ENCODE measurements around the gene NTN5.
"Not testable (repeated sequence)": the region's sequence is repeated elsewhere in the genome, so short reads cannot be mapped to it uniquely, and the experiment has no call there.

DNA sequence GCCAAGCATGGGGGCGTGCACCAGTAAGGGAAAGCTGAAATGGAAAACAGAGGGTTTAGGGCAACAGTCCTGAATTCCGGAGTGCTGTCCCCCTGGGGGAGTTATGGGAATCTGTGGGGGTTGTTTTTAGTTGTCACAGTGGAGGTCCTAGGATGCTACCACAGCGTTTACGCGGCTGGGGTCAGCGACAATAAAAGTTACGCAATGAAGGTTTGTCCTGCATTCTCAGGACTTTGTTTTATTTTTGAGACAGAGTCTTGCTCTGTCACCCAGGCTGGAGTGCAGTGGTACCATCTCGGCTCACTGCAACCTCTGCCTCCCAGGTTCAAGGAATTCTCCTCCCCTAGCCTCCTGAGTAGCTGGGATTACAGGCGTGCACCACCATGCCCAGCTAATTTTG lies 20.8 kb upstream of the NTN5 start:
- not testable (repeated sequence) for TF ChIP-seq POLR2A, CTCF (IDR thresholded peaks at IDR 0.05)
